Ishikawa (cell line): ENCODE results near the gene PTBP2.

ENCODE experiments used
- CREB1 ChIP-seq: IDR thresholded peaks from 2 replicates; pipeline ENCODE4 v1.6.1; 2012; ENCODE audit warnings: low read depth
- EP300 ChIP-seq: IDR thresholded peaks from 2 replicates; pipeline ENCODE4 v1.6.1; 2012; ENCODE audit warnings: borderline replicate concordance
- TAF1 ChIP-seq: IDR thresholded peaks from 2 replicates; pipeline ENCODE4 v1.6.1; 2012; ENCODE audit warnings: low read depth, mild to moderate bottlenecking
- TEAD4 ChIP-seq: IDR thresholded peaks from 2 replicates; pipeline ENCODE4 v1.6.1; 2012
- USF1 ChIP-seq: IDR thresholded peaks from 2 replicates; pipeline ENCODE4 v1.6.1; 2012
- YY1 ChIP-seq: IDR thresholded peaks from 2 replicates; pipeline ENCODE4 v1.6.1; 2012; ENCODE audit warnings: low read depth
- ZBTB7A ChIP-seq: IDR thresholded peaks from 2 replicates; pipeline ENCODE4 v1.6.1; 2012; ENCODE audit warnings: low read depth

GRCh38 chr1:96707023-96707422, 14.6 kb upstream of the PTBP2 start:
- TF ChIP-seq USF1 (no peak), TAF1 (no peak), EP300 (no peak), CREB1 (no peak), ZBTB7A (no peak), YY1 (no peak), TEAD4 (no peak)
